Heart left ventricle (tissue), 13 donors: ENCODE measurements around the gene FBLN2.

Source experiments
- CTCF ChIP-seq, 12 donors: fragments of 200-600 bp; sonication (generic) in 4 of 12; IDR thresholded peaks; one replicate each; pipeline versions ENCODE4 v1.5.0 to v1.8.0; 2018 to 2022; ENCODE audit warnings: antibody characterized with exemption in 12 of 12, mild to moderate bottlenecking in 5 of 12
- POLR2A ChIP-seq, 2 donors: fragments of 450-650 bp; IDR thresholded peaks; one replicate each; pipeline ENCODE4 v1.6.1; 2017; ENCODE audit warnings: antibody characterized with exemption in 2 of 2, mild to moderate bottlenecking in 2 of 2, moderate library complexity in 2 of 2
- donor health status: ischemic (EF 13 %, LVEDD 7.1; RV severe dilation, severe dysfunction).
- donor health status: DM: no; HTN: yes; CAD: no.
- donor health status: DM: no; HTN: no; CAD: no.
- donor health status: ischemic (EF 25% LVEDD 6.9; RV normal size, moderate dysfunction).
- donor health status: ischemic (EF 25% LVEDD 5.7; RV mildly dilated, moderate dysfunction).
- donor health status: ischemic (EF 35%, LVEDD 5.7; RV mildly dilated, moderate dysfunction).
- donor health status: nonischemic (EF 11% LVEDD 7.7; RV severe dilation, severe dysfunction).
- donor health status: DM: yes; HTN: yes; CAD: no.
- donor health status: PGD.
- donor health status: ischemic (EF 29% LVEDD 5.4; RV normal size, mild dysfunction).
- donor health status: nonischemic (EF 23%, LVEDD 6.1; RV moderate dilation, normal function).

- TF ChIP-seq CTCF (IDR thresholded peaks at IDR 0.05) (no peak), POLR2A (IDR thresholded peaks at IDR 0.05) (no peak)
Observed at GRCh38 chr3:13634151-13634550, 85.2 kb downstream of the FBLN2 start.
